Measurements from ENCODE around the gene GLCCI1.
"Not testable (repeated sequence)": the region's sequence is repeated elsewhere in the genome, so short reads cannot be mapped to it uniquely, and the experiment has no call there.

GLCCI1 gene

GRCh38 chr7:8042796-8043535 is 74.4 kb downstream of the GLCCI1 start:
- H3K4me3 ChIP-seq (ENCODE audit: low read depth, low read length), result no peak overlapping the region
- TF ChIP-seq CTCF (IDR thresholded peaks at IDR 0.05; ENCODE audit: borderline replicate concordance, insufficient read depth, low read depth, low read length), result no peak

GRCh38 chr7:8044761-8045430 is 76.3 kb downstream of the GLCCI1 start:
- no peak for TF ChIP-seq CTCF (IDR thresholded peaks at IDR 0.05; ENCODE audit: borderline replicate concordance, insufficient read depth, low read depth, low read length)
- no peak overlapping the region for H3K4me3 ChIP-seq (ENCODE audit: low read depth, low read length)

GRCh38 chr7:8048067-8048466 is 79.5 kb downstream of the GLCCI1 start:
- H3K4me3 ChIP-seq (ENCODE audit: low read depth, low read length), result not testable (repeated sequence)

GRCh38 chr7:8051373-8051772 is 82.8 kb downstream of the GLCCI1 start:
- no peak overlapping the region for H3K4me3 ChIP-seq (ENCODE audit: low read depth, low read length)
- no peak for TF ChIP-seq CTCF (IDR thresholded peaks at IDR 0.05; ENCODE audit: borderline replicate concordance, insufficient read depth, low read depth, low read length)

DNA sequence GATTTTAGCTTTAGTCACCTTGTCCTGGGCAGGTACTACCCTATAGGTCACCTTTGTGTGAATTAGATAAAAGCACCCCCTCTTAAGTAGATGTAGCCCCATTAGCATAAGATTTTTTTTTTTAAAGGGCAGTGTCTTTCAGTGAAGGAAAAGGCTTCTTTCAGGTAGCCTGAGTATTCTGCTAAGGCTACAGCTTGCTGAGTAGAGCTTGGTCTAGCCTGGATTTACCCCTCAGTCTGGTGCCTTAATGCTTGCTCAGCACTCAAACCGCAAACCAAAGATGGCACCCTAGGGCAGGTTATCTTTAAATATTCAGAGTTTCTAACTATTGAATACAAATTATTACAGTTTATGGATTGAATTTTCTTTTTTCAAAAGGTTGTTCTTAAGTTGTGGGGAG is 83.4 kb downstream of the GLCCI1 start:
- TF ChIP-seq CTCF (IDR thresholded peaks at IDR 0.05; ENCODE audit: borderline replicate concordance, insufficient read depth, low read depth, low read length), result no peak
- no peak overlapping the region for H3K4me3 ChIP-seq (ENCODE audit: low read depth, low read length)

DNA sequence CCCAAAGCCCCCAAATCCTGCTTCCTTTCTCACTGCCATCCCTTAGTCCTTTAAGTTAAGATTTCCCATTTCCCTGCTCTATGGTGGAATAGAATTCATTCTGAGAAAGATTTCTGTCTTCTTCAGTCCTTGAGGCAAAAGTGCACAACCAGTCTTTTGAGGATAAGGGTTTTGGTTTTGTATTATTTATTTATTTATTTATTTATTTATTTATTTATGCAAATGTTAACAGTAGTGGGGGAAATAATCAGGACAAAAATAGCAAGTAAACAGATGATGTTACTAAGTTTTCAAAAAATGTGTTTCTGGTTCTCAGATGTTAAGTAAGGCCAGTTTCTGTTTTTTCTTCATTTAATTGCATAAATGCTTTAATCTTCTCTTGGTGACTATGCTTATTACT is 84.2 kb downstream of the GLCCI1 start:
- no peak for TF ChIP-seq CTCF (IDR thresholded peaks at IDR 0.05; ENCODE audit: borderline replicate concordance, insufficient read depth, low read depth, low read length)
- H3K4me3 ChIP-seq (ENCODE audit: low read depth, low read length), result no peak overlapping the region

- TF ChIP-seq CTCF (IDR thresholded peaks at IDR 0.05; ENCODE audit: borderline replicate concordance, insufficient read depth, low read depth, low read length), result no peak
- H3K4me3 ChIP-seq (ENCODE audit: low read depth, low read length), result no peak overlapping the region
Measured at GRCh38 chr7:8056439-8056838, 87.8 kb downstream of the GLCCI1 start.
